Cardiac fibroblast (primary cell): Measurements from ENCODE around the gene GPR78.

Source experiments
- DNase-seq, 2 donors: peaks; one replicate each; pipeline versions ENCODE4 v3.0.0 to v3.0.0-alpha.2; 2010; ENCODE audit warnings: low read depth in 2 of 2
- H3K4me3 ChIP-seq, 2 donors: replicated peaks in 1 of 2; 1 replicate in 1 of 2; 2 replicates in 1 of 2; pipeline ENCODE4 v1.5.1; 2011; ENCODE audit warnings: low read depth in 2 of 2, low read length in 2 of 2, mild to moderate bottlenecking in 2 of 2, moderate library complexity in 1 of 2
- CTCF ChIP-seq: IDR thresholded peaks from one replicate; pipeline ENCODE4 v1.5.1; 2011; ENCODE audit warnings: low read depth, mild to moderate bottlenecking, low read length, inconsistent platforms

The GPR78 gene

GRCh38 chr4:8585721-8586212 is 5.6 kb downstream of the GPR78 start:
- H3K4me3 ChIP-seq: no peak overlapping the region
- no peak for TF ChIP-seq CTCF
- no peak for DNase-seq

GRCh38 chr4:8586246-8586645 is 6.1 kb downstream of the GPR78 start:
- no peak for TF ChIP-seq CTCF
- no peak overlapping the region for H3K4me3 ChIP-seq
- DNase-seq: no peak

GRCh38 chr4:8586671-8587468 is 6.7 kb downstream of the GPR78 start:
- H3K4me3 ChIP-seq: no peak overlapping the region
- TF ChIP-seq CTCF: no peak
- DNase-seq: no peak

- H3K4me3 ChIP-seq: no peak overlapping the region
- no peak for DNase-seq
- no peak for TF ChIP-seq CTCF
These were observed 7.4 kb downstream of the GPR78 start for GRCh38 chr4:8587469-8588195.

GRCh38 chr4:8588196-8588470 is 7.9 kb downstream of the GPR78 start:
- no peak overlapping the region for H3K4me3 ChIP-seq
- no peak for TF ChIP-seq CTCF
- DNase-seq: no peak

- no peak overlapping the region for H3K4me3 ChIP-seq
- no peak for TF ChIP-seq CTCF
- DNase-seq: no peak
These were observed 9.1 kb downstream of the GPR78 start for GRCh38 chr4:8589336-8589735.
